Measurements from ENCODE around the gene FNBP1L.

Gene FNBP1L

GRCh38 chr1:93419344-93419743 is 28.6 kb upstream of the FNBP1L start:
- Histone ChIP-seq H3K9me3 (ENCODE audit: control insufficient read depth, insufficient read depth, low read depth, low read length) (no peaks in the 10 kb centered on the region), H3K36me3 (ENCODE audit: control insufficient read depth in 2 of 2, insufficient read depth in 1 of 2, low read length in 2 of 2) (no peaks in the 10 kb centered on the region), H3K27ac (ENCODE audit: extremely low read depth, low read depth, low read length) (no peak overlapping the region), H3K4me1 (ENCODE audit: control insufficient read depth, insufficient read depth, low read length) (no peaks in the 10 kb centered on the region), H3K4me3 (ENCODE audit: low read depth, low read length) (no peak overlapping the region)
- POLR2A ChIA-PET = no interaction called here
- TF ChIP-seq KLF9 (tag by site-specific recombination; IDR thresholded peaks at IDR 0.05; ENCODE audit: low read depth) = no peak
- no peak for TF ChIP-seq ZNF140 (tag by site-specific recombination; IDR thresholded peaks at IDR 0.05)
- no peak for TF ChIP-seq ZNF266 (tag by site-specific recombination; IDR thresholded peaks at IDR 0.05; ENCODE audit: low read depth)
- no peak for TF ChIP-seq YY2 (tag by site-specific recombination; IDR thresholded peaks at IDR 0.05)
- TF ChIP-seq RBAK (tag by site-specific recombination; IDR thresholded peaks at IDR 0.05) = no peak
- no peak for TF ChIP-seq ZNF157 (tag by site-specific recombination; IDR thresholded peaks at IDR 0.05)
- no peak for TF ChIP-seq ZNF692 (tag by site-specific recombination; IDR thresholded peaks at IDR 0.05)
- no peak for TF ChIP-seq OSR2 (tag by site-specific recombination; IDR thresholded peaks at IDR 0.05)
- TF ChIP-seq ZNF214 (tag by site-specific recombination; IDR thresholded peaks at IDR 0.05; ENCODE audit: borderline replicate concordance) = no peak
- TF ChIP-seq ZXDB (tag by site-specific recombination; IDR thresholded peaks at IDR 0.05) = no peak
- TF ChIP-seq ZSCAN23 (tag by site-specific recombination; IDR thresholded peaks at IDR 0.05) = no peak
- no peak for TF ChIP-seq ZBTB17 (tag by site-specific recombination; IDR thresholded peaks at IDR 0.05)
- no peak for TF ChIP-seq ZNF404 (tag by site-specific recombination; IDR thresholded peaks at IDR 0.05)
- TF ChIP-seq, protein P1, sequence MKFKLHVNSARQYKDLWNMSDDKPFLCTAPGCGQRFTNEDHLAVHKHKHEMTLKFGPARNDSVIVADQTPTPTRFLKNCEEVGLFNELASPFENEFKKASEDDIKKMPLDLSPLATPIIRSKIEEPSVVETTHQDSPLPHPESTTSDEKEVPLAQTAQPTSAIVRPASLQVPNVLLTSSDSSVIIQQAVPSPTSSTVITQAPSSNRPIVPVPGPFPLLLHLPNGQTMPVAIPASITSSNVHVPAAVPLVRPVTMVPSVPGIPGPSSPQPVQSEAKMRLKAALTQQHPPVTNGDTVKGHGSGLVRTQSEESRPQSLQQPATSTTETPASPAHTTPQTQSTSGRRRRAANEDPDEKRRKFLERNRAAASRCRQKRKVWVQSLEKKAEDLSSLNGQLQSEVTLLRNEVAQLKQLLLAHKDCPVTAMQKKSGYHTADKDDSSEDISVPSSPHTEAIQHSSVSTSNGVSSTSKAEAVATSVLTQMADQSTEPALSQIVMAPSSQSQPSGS (tag by site-specific recombination; IDR thresholded peaks at IDR 0.05; ENCODE audit: low read depth) = no peak
- TF ChIP-seq ZNF530 (tag by site-specific recombination; IDR thresholded peaks at IDR 0.05; ENCODE audit: low read depth) = no peak
- no peak for TF ChIP-seq ZNF324 (tag by site-specific recombination; IDR thresholded peaks at IDR 0.05)
- TF ChIP-seq ZNF645 (tag by site-specific recombination; IDR thresholded peaks at IDR 0.05) = no peak
- TF ChIP-seq KLF7 (tag by site-specific recombination; IDR thresholded peaks at IDR 0.05; ENCODE audit: borderline replicate concordance) = no peak
- CTCF ChIA-PET = interaction anchor here (0.6 kb wide), 1 partner anchor 115 kb away, joined by 5 read pairs; no protein-coding TSS in a partner anchor

DNA sequence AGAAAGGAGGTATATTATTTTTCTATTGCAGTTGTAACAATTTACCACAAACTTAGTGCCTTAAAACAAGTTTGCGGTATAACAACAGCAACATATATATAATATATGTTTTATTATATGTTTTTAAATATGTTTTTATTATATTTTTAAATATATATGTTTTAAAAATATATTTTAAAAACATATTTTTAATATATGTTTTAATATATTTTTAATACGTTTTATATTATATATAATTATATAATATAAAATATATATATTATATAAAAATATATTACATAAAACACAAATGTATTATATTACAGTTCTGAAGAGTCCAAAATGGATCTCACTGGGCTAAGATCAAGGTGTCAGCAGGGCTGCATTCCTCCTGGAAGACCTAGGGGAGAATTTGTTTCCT is 27.5 kb upstream of the FNBP1L start:
- ChIA-PET CTCF (no interaction called here), POLR2A (no interaction called here)
- Histone ChIP-seq H3K4me3 (ENCODE audit: low read depth, low read length) (no peak overlapping the region), H3K36me3 (ENCODE audit: control insufficient read depth in 2 of 2, insufficient read depth in 1 of 2, low read length in 2 of 2) (no peaks in the 10 kb centered on the region), H3K4me1 (ENCODE audit: control insufficient read depth, insufficient read depth, low read length) (no peaks in the 10 kb centered on the region), H3K27ac (ENCODE audit: extremely low read depth, low read depth, low read length) (no peak overlapping the region), H3K9me3 (ENCODE audit: control insufficient read depth, insufficient read depth, low read depth, low read length) (no peaks in the 10 kb centered on the region)
- TF ChIP-seq ZNF302 (tag by site-specific recombination; IDR thresholded peaks at IDR 0.05; ENCODE audit: low read depth) (no peak), ZBTB1 (tag by site-specific recombination; IDR thresholded peaks at IDR 0.05) (no peak), SCRT1 (tag by site-specific recombination; IDR thresholded peaks at IDR 0.05; ENCODE audit: borderline replicate concordance) (no peak), ELK4 (IDR thresholded peaks at IDR 0.05; ENCODE audit: borderline replicate concordance, low read depth, low read length) (no peak), ZNF501 (tag by site-specific recombination; IDR thresholded peaks at IDR 0.05) (no peak), ZNF792 (tag by site-specific recombination; IDR thresholded peaks at IDR 0.05) (no peak), SP3 (tag by site-specific recombination; IDR thresholded peaks at IDR 0.05) (no peak), ZNF544 (tag by site-specific recombination; IDR thresholded peaks at IDR 0.05) (no peak), ZNF658 (tag by site-specific recombination; IDR thresholded peaks at IDR 0.05) (no peak), WT1 (tag by site-specific recombination; IDR thresholded peaks at IDR 0.05) (no peak), YY1 (tag by site-specific recombination; IDR thresholded peaks at IDR 0.05) (no peak), OVOL3 (tag by site-specific recombination; IDR thresholded peaks at IDR 0.05) (no peak), ZNF510 (tag by site-specific recombination; IDR thresholded peaks at IDR 0.05; ENCODE audit: insufficient replicate concordance) (no peak)
- TF ChIP-seq, protein P2, sequence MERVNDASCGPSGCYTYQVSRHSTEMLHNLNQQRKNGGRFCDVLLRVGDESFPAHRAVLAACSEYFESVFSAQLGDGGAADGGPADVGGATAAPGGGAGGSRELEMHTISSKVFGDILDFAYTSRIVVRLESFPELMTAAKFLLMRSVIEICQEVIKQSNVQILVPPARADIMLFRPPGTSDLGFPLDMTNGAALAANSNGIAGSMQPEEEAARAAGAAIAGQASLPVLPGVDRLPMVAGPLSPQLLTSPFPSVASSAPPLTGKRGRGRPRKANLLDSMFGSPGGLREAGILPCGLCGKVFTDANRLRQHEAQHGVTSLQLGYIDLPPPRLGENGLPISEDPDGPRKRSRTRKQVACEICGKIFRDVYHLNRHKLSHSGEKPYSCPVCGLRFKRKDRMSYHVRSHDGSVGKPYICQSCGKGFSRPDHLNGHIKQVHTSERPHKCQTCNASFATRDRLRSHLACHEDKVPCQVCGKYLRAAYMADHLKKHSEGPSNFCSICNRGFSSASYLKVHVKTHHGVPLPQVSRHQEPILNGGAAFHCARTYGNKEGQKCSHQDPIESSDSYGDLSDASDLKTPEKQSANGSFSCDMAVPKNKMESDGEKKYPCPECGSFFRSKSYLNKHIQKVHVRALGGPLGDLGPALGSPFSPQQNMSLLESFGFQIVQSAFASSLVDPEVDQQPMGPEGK (tag by site-specific recombination; IDR thresholded peaks at IDR 0.05) = no peak
